HCT116 (cell line): ENCODE measurements around the gene GABRA5.
"Not testable (repeated sequence)": the region's sequence is repeated elsewhere in the genome, so short reads cannot be mapped to it uniquely, and the experiment has no call there.

Source experiments
- CTCF ChIP-seq, 3 experiments: fragments of 200-600 bp in 1 of 3; sonication (generic) in 1 of 3; IDR thresholded peaks in 2 of 3; conservative IDR thresholded peaks in 1 of 3; 2 replicates each; pipeline ENCODE4 v1.5.1; 2012 to 2017; ENCODE audit warnings: low read depth in 2 of 3, low read length in 2 of 3, antibody characterized with exemption in 1 of 3, borderline replicate concordance in 1 of 3, control low read depth in 1 of 3, mild to moderate bottlenecking in 1 of 3, mixed read lengths in 1 of 3, mixed run types in 1 of 3, moderate library complexity in 1 of 3; ENCODE audit not compliant: insufficient read depth in 1 of 3
- POLR2A ChIP-seq: IDR thresholded peaks from 2 replicates; pipeline ENCODE4 v1.7.0; 2011; ENCODE audit warnings: borderline replicate concordance; ENCODE audit not compliant: insufficient read depth, insufficient read length; ENCODE audit errors: extremely low read depth
- SIN3A ChIP-seq: IDR thresholded peaks from 2 replicates; pipeline ENCODE4 v1.6.1; 2012; ENCODE audit warnings: low read depth
- ZBTB33 ChIP-seq: IDR thresholded peaks from 2 replicates; pipeline ENCODE4 v1.6.1; 2011; ENCODE audit warnings: mild to moderate bottlenecking, low read length, moderate library complexity; ENCODE audit not compliant: insufficient replicate concordance; ENCODE audit errors: extremely low read depth

GRCh38 chr15:26895346-26895745, 28.5 kb downstream of the GABRA5 start:
- TF ChIP-seq POLR2A; CTCF (IDR thresholded peaks at IDR 0.05 in 2 of 3, conservative IDR thresholded peaks at IDR 0.05 in 1 of 3; ENCODE audit: borderline replicate concordance in 1 of 3, insufficient read depth in 1 of 3, low read depth in 2 of 3, low read length in 2 of 3); SIN3A; ZBTB33: not testable (repeated sequence)
